OCI-LY7 (cell line): Measurements from ENCODE around the gene SKIL. TPM values are rescaled to one million over a fixed set of nuclear protein-coding genes. Genes with fewer than 3 reads are reported as not detected.
"Not testable (repeated sequence)": the region's sequence is repeated elsewhere in the genome, so short reads cannot be mapped to it uniquely, and the experiment has no call there.

Experiments
- BruUV-seq: library from RNA; stranded (reverse); fragments of 400-500 nt; replicated peaks from 2 replicates; lab custom pipeline; 2021; lab: Mats Ljungman, UMichigan
- CTCF ChIA-PET: fragments of 300-600 bp; sonication (Branson Sonifier 250); formaldehyde crosslinking; loops from one replicate; lab custom pipeline; 2022; ENCODE audit warnings: antibody characterized with exemption; ENCODE audit not compliant: unreplicated experiment; lab: Charles Lee
- POLR2A ChIA-PET: fragments of 300-600 bp; sonication (Branson Sonifier 250); formaldehyde crosslinking; loops from one replicate; lab custom pipeline; 2022; ENCODE audit warnings: antibody characterized with exemption; lab: Charles Lee
- DNase-seq: peaks from one replicate; pipeline ENCODE4 v3.0.0-alpha.2; 2015; ENCODE audit warnings: low spot score
- H2AFZ ChIP-seq: fragments of 200-600 bp; sonication (generic), shearing (Covaris generic); 2 replicates; pipeline ENCODE4 v1.6.1; 2014; ENCODE audit warnings: mild to moderate bottlenecking, antibody characterized with exemption, low read length, moderate library complexity
- H3K27ac ChIP-seq: fragments of 200-600 bp; sonication (generic); 2 replicates; pipeline ENCODE4 v1.5.1; 2014; ENCODE audit warnings: mixed run types, low read depth, mild to moderate bottlenecking, moderate library complexity, low read length, inconsistent platforms; ENCODE audit not compliant: poor library complexity, severe bottlenecking
- H3K36me3 ChIP-seq: fragments of 200-600 bp; sonication (generic); 2 replicates; pipeline ENCODE4 v1.6.1; 2014; ENCODE audit warnings: mild to moderate bottlenecking, antibody characterized with exemption, low read length, moderate library complexity, mixed read lengths; ENCODE audit not compliant: insufficient read depth
- H3K4me1 ChIP-seq: fragments of 200-600 bp; sonication (generic); 2 replicates; pipeline ENCODE4 v1.5.1; 2014; ENCODE audit warnings: mild to moderate bottlenecking, low read length; ENCODE audit not compliant: insufficient read depth, poor library complexity, severe bottlenecking
- H3K4me2 ChIP-seq: fragments of 200-600 bp; sonication (generic); 2 replicates; pipeline ENCODE4 v1.6.1; 2014; ENCODE audit warnings: mild to moderate bottlenecking, low read length
- H3K4me3 ChIP-seq: fragments of 200-600 bp; sonication (generic); 2 replicates; pipeline ENCODE4 v1.5.1; 2014; ENCODE audit warnings: mild to moderate bottlenecking, low read depth, low read length; ENCODE audit not compliant: poor library complexity, severe bottlenecking
- H3K79me2 ChIP-seq: fragments of 200-600 bp; sonication (generic); 2 replicates; pipeline ENCODE4 v1.6.1; 2016; ENCODE audit warnings: low read depth, mild to moderate bottlenecking, low read length, moderate library complexity, mixed read lengths; ENCODE audit not compliant: insufficient read depth
- H3K9me2 ChIP-seq: fragments of 200-600 bp; sonication (generic); 2 replicates; pipeline ENCODE4 v1.6.1; 2016; ENCODE audit warnings: mild to moderate bottlenecking, low read length, mixed read lengths; ENCODE audit not compliant: insufficient read depth
- H3K9me3 ChIP-seq: fragments of 200-600 bp; sonication (generic); 2 replicates; pipeline ENCODE4 v1.6.1; 2014; ENCODE audit warnings: mild to moderate bottlenecking, mixed run types, low read length, mixed read lengths
- H4K20me1 ChIP-seq: fragments of 200-600 bp; sonication (generic); 2 replicates; pipeline ENCODE4 v1.6.1; 2014; ENCODE audit warnings: mild to moderate bottlenecking, antibody characterized with exemption, low read length, moderate library complexity, mixed read lengths; ENCODE audit not compliant: insufficient read depth
- CTCF ChIP-seq: fragments of 200-600 bp; sonication (generic); conservative IDR thresholded peaks from 2 replicates; pipeline ENCODE4 v1.5.1; 2014; ENCODE audit warnings: mild to moderate bottlenecking, antibody characterized with exemption, low read length, moderate library complexity, mixed read lengths
- EZH2phosphoT487 ChIP-seq: fragments of 200-600 bp; sonication (generic); IDR thresholded peaks from 2 replicates; pipeline ENCODE4 v1.6.1; 2018; ENCODE audit warnings: low read depth, borderline replicate concordance, mild to moderate bottlenecking, mixed run types, antibody characterized with exemption, low read length, moderate library complexity, mixed read lengths
- intact Hi-C: fragments of 100-400 bp; cut with micrococcal nuclease; formaldehyde crosslinking; loops from one replicate; pipeline ENCODE4 v1.10.0; 2022; ENCODE audit not compliant: unreplicated experiment
- total RNA-seq, 2 experiments: library from RNA; depleted of rRNA in 1 of 2; stranded (reverse); fragments of >200 nt in 1 of 2; shearing (Covaris generic) in 1 of 2; gene quantifications; 2 replicates each; pipeline ENCODE4 v1.2.3, GENCODE V29; 2014 to 2022

The SKIL gene
- total RNA-seq, 2 experiments from 2014 or later = 60.9 to 86.3 TPM

GRCh38 chr3:170323331-170323730 lies 34.2 kb upstream of the SKIL start:
- no peaks in the 10 kb centered on the region for H4K20me1 ChIP-seq
- H3K79me2 ChIP-seq = no peaks in the 10 kb centered on the region
- no peak overlapping the region for H2AFZ ChIP-seq
- H3K36me3 ChIP-seq = no peaks in the 10 kb centered on the region
- intact Hi-C loops = no loop called here
- no peak for DNase-seq
- ChIA-PET CTCF (no interaction called here), POLR2A (interaction anchor here (0.7 kb wide), 1 partner anchor 155 kb away, joined by 3 read pairs; no protein-coding TSS in a partner anchor)
- H3K9me2 ChIP-seq = no peaks in the 10 kb centered on the region
- no peak overlapping the region for H3K4me3 ChIP-seq
- H3K27ac ChIP-seq = no peak overlapping the region
- TF ChIP-seq EZH2phosphoT487 (no peak), CTCF (no peak)
- no peaks in the 10 kb centered on the region for H3K4me1 ChIP-seq
- peaks cover 20% of the 10 kb centered on the region for H3K9me3 ChIP-seq
- no TSS peak for BruUV-seq
- no peak overlapping the region for H3K4me2 ChIP-seq

- H3K36me3 ChIP-seq = no peaks in the 10 kb centered on the region
- ChIA-PET POLR2A (interaction anchor here (0.5 to 1.0 kb wide), 8 partner anchors 9 to 50 kb away, joined by 3 to 5 read pairs (median 4); no protein-coding TSS in a partner anchor), CTCF (no interaction called here)
- TF ChIP-seq CTCF (peak; percentile 45), EZH2phosphoT487 (no peak)
- no peaks in the 10 kb centered on the region for H4K20me1 ChIP-seq
- H3K9me3 ChIP-seq = peaks cover 24% of the 10 kb centered on the region
- H3K9me2 ChIP-seq = no peaks in the 10 kb centered on the region
- H3K27ac ChIP-seq = no peak overlapping the region
- H2AFZ ChIP-seq = peak overlapping the region; percentile 31; the same call in 1 of the 2 replicates
- H3K4me3 ChIP-seq = no peak overlapping the region
- H3K4me2 ChIP-seq = no peak overlapping the region
- intact Hi-C loops = no loop called here
- no TSS peak for BruUV-seq
- no peaks in the 10 kb centered on the region for H3K4me1 ChIP-seq
- no peak for DNase-seq
- no peaks in the 10 kb centered on the region for H3K79me2 ChIP-seq
Measured at GRCh38 chr3:170324962-170325361, 32.6 kb upstream of the SKIL start.

- peaks cover 24% of the 10 kb centered on the region for H3K9me3 ChIP-seq
- H3K79me2 ChIP-seq = no peaks in the 10 kb centered on the region
- H3K4me2 ChIP-seq = no peak overlapping the region
- POLR2A ChIA-PET = interaction anchor here (0.6 kb wide), 1 partner anchor 229 kb away, joined by 3 read pairs; no protein-coding TSS in a partner anchor
- TF ChIP-seq CTCF (no peak), EZH2phosphoT487 (no peak)
- H3K4me1 ChIP-seq = no peaks in the 10 kb centered on the region
- no peaks in the 10 kb centered on the region for H4K20me1 ChIP-seq
- no TSS peak for BruUV-seq
- H3K36me3 ChIP-seq = no peaks in the 10 kb centered on the region
- H3K27ac ChIP-seq = no peak overlapping the region
- intact Hi-C loops = no loop called here
- no peak overlapping the region for H3K4me3 ChIP-seq
- DNase-seq = no peak
- CTCF ChIA-PET = no interaction called here
- no peaks in the 10 kb centered on the region for H3K9me2 ChIP-seq
- H2AFZ ChIP-seq = no peak overlapping the region
Measured at GRCh38 chr3:170327040-170327808, 30.3 kb upstream of the SKIL start.

GRCh38 chr3:170327868-170328548 lies 29.5 kb upstream of the SKIL start:
- POLR2A ChIA-PET = interaction anchor here (0.6 to 1.8 kb wide), 3 partner anchors 10 to 30 kb away, joined by 3 to 7 read pairs (median 6); no protein-coding TSS in a partner anchor
- not testable (repeated sequence) for BruUV-seq
- CTCF ChIA-PET = interaction anchor here (0.7 kb wide), 1 partner anchor 504 kb away, joined by 3 read pairs; no protein-coding TSS in a partner anchor

More at GRCh38 chr3:170327868-170328548, 29.5 kb upstream of the SKIL start:
- H3K36me3 ChIP-seq, H4K20me1 ChIP-seq, H3K79me2 ChIP-seq, DNase-seq, H3K4me3 ChIP-seq, H3K27ac ChIP-seq, H3K4me2 ChIP-seq, H3K4me1 ChIP-seq, H3K9me2 ChIP-seq, intact Hi-C loops, H2AFZ ChIP-seq: not testable (repeated sequence)
- peaks cover 24% of the 10 kb centered on the region for H3K9me3 ChIP-seq
